ENCODE measurements around the gene DKKL1.
A peak's percentile ranks its signal among the peaks of the same experiment; 100 is the strongest.
"Not testable (repeated sequence)": the region's sequence is repeated elsewhere in the genome, so short reads cannot be mapped to it uniquely, and the experiment has no call there.

The DKKL1 gene

DNA sequence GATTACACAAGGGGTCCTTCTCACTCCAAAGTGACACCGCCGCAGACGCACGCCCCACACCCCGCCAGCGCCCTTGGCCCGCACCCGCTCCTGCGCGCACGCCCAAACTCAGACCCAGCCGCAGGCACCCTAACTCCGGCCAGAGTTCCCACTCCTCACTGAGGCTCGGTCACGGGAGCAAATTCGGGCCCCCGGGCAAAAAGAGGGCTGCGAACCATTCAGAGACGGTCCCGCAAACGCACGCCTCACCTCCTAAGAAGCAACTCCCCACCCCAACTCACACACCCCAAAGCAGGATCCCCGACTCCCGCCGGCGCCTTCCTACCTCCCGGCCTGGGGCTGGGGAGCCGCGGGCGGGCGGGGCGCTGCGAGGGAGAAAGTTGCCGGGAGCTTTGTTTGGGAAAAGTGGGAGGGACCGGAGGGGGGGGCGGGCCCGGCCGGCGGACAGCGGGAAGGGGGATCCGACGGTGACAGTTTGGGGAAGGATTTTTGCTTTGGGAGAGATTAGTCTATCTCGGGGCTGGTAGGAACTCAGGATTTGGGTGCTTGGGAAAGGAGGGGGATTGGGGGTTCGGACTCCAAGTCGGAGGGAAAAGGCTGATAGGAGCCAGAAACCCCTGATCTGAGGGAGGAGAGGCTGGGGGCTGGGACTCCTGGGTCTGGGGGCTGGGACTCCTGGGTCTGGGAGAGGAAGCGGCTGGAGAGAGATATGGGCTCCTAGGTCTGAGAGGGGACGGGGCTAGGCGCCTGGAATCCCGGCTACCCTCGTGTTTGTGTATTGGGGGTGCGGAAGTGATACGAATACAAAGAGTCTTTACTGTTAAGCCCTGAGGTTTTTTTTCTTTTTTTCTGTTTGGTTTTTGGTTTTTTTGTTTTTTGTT, 1.4 kb upstream of the DKKL1 start, which contains the start of gene TEAD2:
Gene TEAD2, minus strand, starts transcription at position 369 of the 881 bp plus-strand sequence. CDS start 2,341 bp downstream, outside the sequence.
- peaks cover 0 to 42% (median 29%) of the 10 kb centered on the region in 5 donors for H3K4me1 ChIP-seq (ENCODE audit: control insufficient read depth in 5 of 5, insufficient read depth in 5 of 5, low read length in 5 of 5)
- H3K4me3 ChIP-seq (ENCODE audit: low read depth in 1 of 5, low read length in 5 of 5), result peak within 1 kb of the TSS; percentile 80 to 89 (median 84)
- H3K9me3 ChIP-seq (ENCODE audit: control insufficient read depth in 5 of 5, low read length in 5 of 5), result no peaks in the 10 kb centered on the region
- peak within 1 kb of the TSS; percentile 90 for H3K27ac ChIP-seq (ENCODE audit: low read depth, low read length)
- H3K9ac ChIP-seq (ENCODE audit: low read length in 5 of 5), result peak within 1 kb of the TSS; percentile 68 to 96 (median 91)
- peaks cover 0 to 20% (median 11%) of the 10 kb centered on the region in 5 donors for H3K36me3 ChIP-seq (ENCODE audit: control insufficient read depth in 5 of 5, insufficient read depth in 5 of 5, low read length in 5 of 5)
- H3K27me3 ChIP-seq (ENCODE audit: control insufficient read depth in 5 of 5, insufficient read depth in 4 of 5, low read length in 5 of 5), result no peaks in the 10 kb centered on the region

DNA sequence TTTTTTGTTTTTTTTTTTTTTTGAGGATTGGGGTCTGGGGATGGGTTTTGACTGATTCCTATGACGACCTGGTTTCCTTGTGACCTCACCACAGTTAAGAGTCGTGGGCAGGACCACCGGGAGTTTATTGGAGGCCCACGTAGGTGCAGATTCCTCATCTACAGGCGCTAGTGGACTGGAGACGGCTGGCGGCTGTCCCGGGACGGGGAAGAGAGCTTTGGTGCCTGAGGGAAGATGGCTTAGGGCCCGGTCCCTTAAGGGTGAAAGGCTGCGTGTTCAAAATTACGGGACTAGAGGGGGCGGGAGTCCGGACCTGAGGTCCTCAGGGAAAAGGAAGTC, 779 bp upstream of the DKKL1 start:
- Histone ChIP-seq H3K36me3 (ENCODE audit: control insufficient read depth in 5 of 5, insufficient read depth in 5 of 5, low read length in 5 of 5) (peaks cover 0 to 15% (median 9%) of the 10 kb centered on the region in 5 donors), H3K9me3 (ENCODE audit: control insufficient read depth in 5 of 5, low read length in 5 of 5) (no peaks in the 10 kb centered on the region), H3K4me1 (ENCODE audit: control insufficient read depth in 5 of 5, insufficient read depth in 5 of 5, low read length in 5 of 5) (peaks cover 0 to 38% (median 29%) of the 10 kb centered on the region in 5 donors), H3K27ac (ENCODE audit: low read depth, low read length) (peak overlapping the region; percentile 90), H3K27me3 (ENCODE audit: control insufficient read depth in 5 of 5, insufficient read depth in 4 of 5, low read length in 5 of 5) (no peaks in the 10 kb centered on the region), H3K4me3 (ENCODE audit: low read depth in 1 of 5, low read length in 5 of 5) (peak overlapping the region; percentile 54 to 89 (median 84)), H3K9ac (ENCODE audit: low read length in 5 of 5) (peak overlapping the region in 4 of 5 donors; percentile 41 to 65 (median 59))

DNA sequence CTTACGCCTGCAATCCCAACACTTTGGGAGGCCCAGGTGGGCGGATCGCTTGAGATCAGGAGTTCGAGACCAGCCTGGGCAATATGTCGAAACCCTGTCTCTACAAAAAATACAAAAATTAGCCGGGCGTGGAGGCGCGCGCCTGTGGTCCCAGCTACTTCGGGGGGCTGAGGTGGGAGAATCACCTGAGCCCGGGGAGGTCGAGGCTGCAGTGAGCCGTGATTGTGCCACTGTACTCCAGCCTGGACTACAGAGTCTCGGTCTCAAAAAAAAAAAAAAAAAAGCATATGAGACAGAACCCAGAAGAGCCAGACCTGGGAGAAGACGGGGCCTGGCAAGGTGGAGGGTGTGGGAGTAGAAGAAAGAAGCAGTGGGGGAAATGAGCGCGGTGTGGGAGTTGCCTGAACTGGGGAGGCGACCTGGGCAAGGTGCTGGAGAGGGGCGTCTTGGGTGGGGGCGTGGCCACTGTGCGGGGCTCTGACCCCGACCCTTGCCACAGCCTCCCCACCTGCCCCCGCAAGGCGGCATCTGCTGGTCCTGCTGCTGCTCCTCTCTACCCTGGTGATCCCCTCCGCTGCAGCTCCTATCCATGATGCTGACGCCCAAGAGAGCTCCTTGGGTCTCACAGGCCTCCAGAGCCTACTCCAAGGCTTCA, 533 bp downstream of the DKKL1 start:
- peak overlapping the region; percentile 16 for H3K27ac ChIP-seq (ENCODE audit: low read depth, low read length)
- peaks cover 0 to 5% (median 5%) of the 10 kb centered on the region in 5 donors for H3K9me3 ChIP-seq (ENCODE audit: control insufficient read depth in 5 of 5, low read length in 5 of 5)
- H3K27me3 ChIP-seq (ENCODE audit: control insufficient read depth in 5 of 5, insufficient read depth in 4 of 5, low read length in 5 of 5), result no peaks in the 10 kb centered on the region
- H3K4me1 ChIP-seq (ENCODE audit: control insufficient read depth in 5 of 5, insufficient read depth in 5 of 5, low read length in 5 of 5), result peaks cover 0 to 38% (median 29%) of the 10 kb centered on the region in 5 donors
- peaks cover 0 to 5% (median 4%) of the 10 kb centered on the region in 5 donors for H3K36me3 ChIP-seq (ENCODE audit: control insufficient read depth in 5 of 5, insufficient read depth in 5 of 5, low read length in 5 of 5)
- H3K9ac ChIP-seq (ENCODE audit: low read length in 5 of 5), result no peak overlapping the region
- H3K4me3 ChIP-seq (ENCODE audit: low read depth in 1 of 5, low read length in 5 of 5), result peak overlapping the region; percentile 46 to 85 (median 51)

DNA sequence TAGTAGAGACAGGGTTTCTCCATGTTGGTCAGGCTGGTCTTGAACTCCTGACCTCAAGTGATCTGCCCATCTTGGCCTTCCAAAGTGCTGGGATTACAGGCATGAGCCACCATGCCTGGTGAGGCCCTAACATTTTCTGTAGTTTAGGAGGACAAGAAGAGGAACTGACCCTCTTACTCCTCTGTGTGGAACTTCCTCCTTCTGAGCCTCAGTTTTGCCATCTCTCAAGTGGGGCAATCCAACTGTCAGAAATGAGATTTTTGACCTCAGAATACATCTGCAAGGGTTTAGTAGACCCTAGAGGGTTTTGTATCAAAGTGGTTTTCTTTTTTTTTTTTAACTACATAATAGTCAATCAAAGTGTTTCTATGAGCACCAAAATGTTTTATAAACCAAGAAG, 2.4 kb downstream of the DKKL1 start:
- Histone ChIP-seq H3K36me3 (ENCODE audit: control insufficient read depth in 5 of 5, insufficient read depth in 5 of 5, low read length in 5 of 5) (no peaks in the 10 kb centered on the region), H3K27me3 (ENCODE audit: control insufficient read depth in 5 of 5, insufficient read depth in 4 of 5, low read length in 5 of 5) (no peaks in the 10 kb centered on the region), H3K9me3 (ENCODE audit: control insufficient read depth in 5 of 5, low read length in 5 of 5) (peaks cover 4 to 18% (median 16%) of the 10 kb centered on the region in 5 donors), H3K4me3 (ENCODE audit: low read depth in 1 of 5, low read length in 5 of 5) (no peak overlapping the region), H3K4me1 (ENCODE audit: control insufficient read depth in 5 of 5, insufficient read depth in 5 of 5, low read length in 5 of 5) (peaks cover 6 to 28% (median 17%) of the 10 kb centered on the region in 5 donors), H3K27ac (ENCODE audit: low read depth, low read length) (no peak overlapping the region), H3K9ac (ENCODE audit: low read length in 5 of 5) (no peak overlapping the region)

DNA sequence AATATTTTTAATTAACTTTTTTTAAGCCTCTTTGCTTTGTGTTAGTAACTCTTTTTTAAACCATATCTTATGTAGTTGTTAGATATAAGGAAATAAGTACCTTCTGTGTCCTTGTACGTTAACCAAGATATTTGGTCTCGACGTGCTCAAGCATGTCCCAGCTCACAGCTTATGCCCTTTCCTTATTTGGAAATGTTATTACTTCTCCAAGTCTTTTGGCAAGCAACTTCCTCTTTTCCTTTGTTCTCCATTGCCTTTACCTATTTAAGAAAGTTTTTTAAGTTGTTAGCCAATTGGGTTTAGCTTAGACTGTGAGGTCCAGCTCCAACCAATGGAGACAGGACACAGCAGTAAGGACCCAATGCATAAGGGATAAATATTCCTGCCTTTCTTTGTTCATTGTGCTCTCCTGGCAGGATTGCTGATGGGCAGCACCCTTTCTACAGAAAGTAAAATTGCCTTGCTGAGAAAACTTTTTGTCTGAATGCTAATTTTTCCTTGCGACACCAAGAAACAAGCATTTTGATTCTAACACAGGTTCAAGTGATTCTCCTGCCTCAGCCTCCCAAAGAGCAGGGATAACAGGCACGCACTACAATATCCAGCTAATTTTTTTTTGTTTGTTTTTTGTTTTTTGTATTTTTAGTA, 5.2 kb downstream of the DKKL1 start:
- H3K36me3 ChIP-seq (ENCODE audit: control insufficient read depth in 5 of 5, insufficient read depth in 5 of 5, low read length in 5 of 5), result no peaks in the 10 kb centered on the region
- peaks cover under 1 to 6% (median 2%) of the 10 kb centered on the region in 5 donors for H3K4me1 ChIP-seq (ENCODE audit: control insufficient read depth in 5 of 5, insufficient read depth in 5 of 5, low read length in 5 of 5)
- H3K27me3 ChIP-seq (ENCODE audit: control insufficient read depth in 5 of 5, insufficient read depth in 4 of 5, low read length in 5 of 5), result no peaks in the 10 kb centered on the region
- H3K4me3 ChIP-seq (ENCODE audit: low read depth in 1 of 5, low read length in 5 of 5), result no peak overlapping the region
- H3K9ac ChIP-seq (ENCODE audit: low read length in 5 of 5), result no peak overlapping the region
- H3K27ac ChIP-seq (ENCODE audit: low read depth, low read length), result no peak overlapping the region
- H3K9me3 ChIP-seq (ENCODE audit: control insufficient read depth in 5 of 5, low read length in 5 of 5), result peaks cover 4 to 18% (median 16%) of the 10 kb centered on the region in 5 donors

DNA sequence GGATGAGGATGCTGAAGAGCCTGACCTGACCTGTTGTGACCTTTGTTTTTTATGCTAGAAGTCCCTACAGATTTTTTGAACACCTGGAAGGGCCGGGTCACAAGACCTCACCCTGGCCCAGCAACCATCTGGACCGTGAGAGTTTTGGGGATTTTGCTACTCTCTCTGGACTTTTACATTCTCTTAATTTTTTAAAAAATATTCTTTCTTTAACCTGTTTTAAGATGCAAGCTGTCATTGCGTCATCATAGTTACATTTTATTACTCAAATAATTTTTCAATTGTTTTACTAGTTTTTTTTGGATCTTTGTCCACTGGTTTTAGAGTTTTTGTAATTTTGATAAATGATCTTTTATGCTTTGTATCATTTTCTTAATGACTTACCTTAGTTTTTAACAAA, 7.5 kb downstream of the DKKL1 start:
- Histone ChIP-seq H3K4me3 (ENCODE audit: low read depth in 1 of 5, low read length in 5 of 5) (no peak overlapping the region), H3K9me3 (ENCODE audit: control insufficient read depth in 5 of 5, low read length in 5 of 5) (peaks cover 4 to 18% (median 16%) of the 10 kb centered on the region in 5 donors), H3K27ac (ENCODE audit: low read depth, low read length) (no peak overlapping the region), H3K9ac (ENCODE audit: low read length in 5 of 5) (no peak overlapping the region), H3K36me3 (ENCODE audit: control insufficient read depth in 5 of 5, insufficient read depth in 5 of 5, low read length in 5 of 5) (no peaks in the 10 kb centered on the region), H3K4me1 (ENCODE audit: control insufficient read depth in 5 of 5, insufficient read depth in 5 of 5, low read length in 5 of 5) (peaks cover 0 to 6% (median 0%) of the 10 kb centered on the region in 5 donors), H3K27me3 (ENCODE audit: control insufficient read depth in 5 of 5, insufficient read depth in 4 of 5, low read length in 5 of 5) (peaks cover 0 to 5% (median 0%) of the 10 kb centered on the region in 5 donors)

DNA sequence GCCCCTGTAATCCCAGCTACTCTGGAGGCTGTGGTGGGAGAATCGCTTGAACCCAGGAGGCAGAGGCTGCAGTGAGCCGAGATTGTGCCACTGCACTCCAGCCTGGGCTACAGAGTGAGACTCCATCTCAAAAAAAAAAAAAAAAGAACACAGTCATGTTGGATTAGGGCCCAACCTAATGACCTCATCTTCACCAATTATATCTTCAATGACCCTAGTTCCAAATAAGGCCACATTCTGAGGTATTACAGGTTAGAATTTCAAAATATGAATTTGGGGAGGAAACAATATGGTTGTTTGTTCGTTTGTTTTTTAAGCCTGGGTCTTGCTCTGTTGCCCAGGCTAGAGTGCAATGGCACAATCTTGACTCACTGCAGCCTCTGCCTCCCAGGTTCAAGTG, 9.5 kb downstream of the DKKL1 start:
- H3K4me3 ChIP-seq (ENCODE audit: low read depth in 1 of 5, low read length in 5 of 5); H3K9ac ChIP-seq (ENCODE audit: low read length in 5 of 5); H3K27ac ChIP-seq (ENCODE audit: low read depth, low read length); H3K27me3 ChIP-seq (ENCODE audit: control insufficient read depth in 5 of 5, insufficient read depth in 4 of 5, low read length in 5 of 5); H3K36me3 ChIP-seq (ENCODE audit: control insufficient read depth in 5 of 5, insufficient read depth in 5 of 5, low read length in 5 of 5); H3K4me1 ChIP-seq (ENCODE audit: control insufficient read depth in 5 of 5, insufficient read depth in 5 of 5, low read length in 5 of 5): not testable (repeated sequence)
- H3K9me3 ChIP-seq (ENCODE audit: control insufficient read depth in 5 of 5, low read length in 5 of 5), result peaks cover 4 to 18% (median 16%) of the 10 kb centered on the region in 5 donors

DNA sequence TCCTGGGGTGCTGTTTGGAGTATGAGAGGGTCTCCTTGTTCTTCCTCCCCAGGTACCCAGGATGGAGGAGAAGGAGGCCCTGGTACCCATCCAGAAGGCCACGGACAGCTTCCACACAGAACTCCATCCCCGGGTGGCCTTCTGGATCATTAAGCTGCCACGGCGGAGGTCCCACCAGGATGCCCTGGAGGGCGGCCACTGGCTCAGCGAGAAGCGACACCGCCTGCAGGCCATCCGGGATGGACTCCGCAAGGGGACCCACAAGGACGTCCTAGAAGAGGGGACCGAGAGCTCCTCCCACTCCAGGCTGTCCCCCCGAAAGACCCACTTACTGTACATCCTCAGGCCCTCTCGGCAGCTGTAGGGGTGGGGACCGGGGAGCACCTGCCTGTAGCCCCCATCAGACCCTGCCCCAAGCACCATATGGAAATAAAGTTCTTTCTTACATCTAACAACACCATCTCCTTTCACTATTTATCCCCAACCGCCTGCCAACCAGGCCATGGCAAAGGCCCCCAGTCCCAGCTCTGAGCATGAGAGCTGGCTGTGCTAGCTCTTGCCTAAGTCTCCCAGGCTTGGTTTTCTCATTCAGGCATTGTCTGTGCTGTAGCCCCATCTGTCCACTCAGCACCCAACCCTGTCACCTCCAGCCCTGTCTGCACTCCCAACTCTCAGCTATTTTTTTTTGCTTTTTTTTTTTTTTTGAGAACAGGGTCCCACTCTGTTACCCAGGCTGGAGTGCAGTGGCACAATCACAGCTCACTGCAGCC, 11.2 kb downstream of the DKKL1 start:
- H3K27me3 ChIP-seq (ENCODE audit: control insufficient read depth in 5 of 5, insufficient read depth in 4 of 5, low read length in 5 of 5), result peaks cover 0 to 6% (median 2%) of the 10 kb centered on the region in 5 donors
- H3K9ac ChIP-seq (ENCODE audit: low read length in 5 of 5), result no peak overlapping the region
- H3K36me3 ChIP-seq (ENCODE audit: control insufficient read depth in 5 of 5, insufficient read depth in 5 of 5, low read length in 5 of 5), result no peaks in the 10 kb centered on the region
- peaks cover 0 to 6% (median 0%) of the 10 kb centered on the region in 5 donors for H3K4me1 ChIP-seq (ENCODE audit: control insufficient read depth in 5 of 5, insufficient read depth in 5 of 5, low read length in 5 of 5)
- no peak overlapping the region for H3K4me3 ChIP-seq (ENCODE audit: low read depth in 1 of 5, low read length in 5 of 5)
- peaks cover 1 to 6% (median 5%) of the 10 kb centered on the region in 5 donors for H3K9me3 ChIP-seq (ENCODE audit: control insufficient read depth in 5 of 5, low read length in 5 of 5)
- H3K27ac ChIP-seq (ENCODE audit: low read depth, low read length), result no peak overlapping the region

DNA sequence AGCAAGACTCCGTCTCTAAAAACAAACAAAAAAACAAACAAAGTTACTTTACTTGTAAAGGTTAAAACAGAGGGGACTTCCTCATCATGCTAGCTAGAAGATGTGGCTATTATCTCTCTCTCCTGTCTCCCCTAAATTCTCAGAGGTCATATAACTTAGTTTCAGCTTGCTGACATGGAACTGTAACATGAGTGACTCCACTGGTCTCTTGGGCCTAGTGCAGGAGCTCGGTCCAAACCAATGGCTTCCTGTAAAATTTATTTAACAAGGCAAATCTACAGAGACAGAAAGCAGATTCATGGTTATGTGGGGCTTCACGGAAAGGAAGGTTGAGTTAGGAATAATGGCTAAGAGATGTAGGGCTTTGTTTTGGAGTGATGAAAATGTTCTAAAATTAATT, 14.8 kb downstream of the DKKL1 start:
- H3K4me1 ChIP-seq (ENCODE audit: control insufficient read depth in 5 of 5, insufficient read depth in 5 of 5, low read length in 5 of 5), result no peaks in the 10 kb centered on the region
- no peak overlapping the region for H3K27ac ChIP-seq (ENCODE audit: low read depth, low read length)
- peaks cover 4 to 9% (median 7%) of the 10 kb centered on the region in 5 donors for H3K9me3 ChIP-seq (ENCODE audit: control insufficient read depth in 5 of 5, low read length in 5 of 5)
- no peak overlapping the region for H3K9ac ChIP-seq (ENCODE audit: low read length in 5 of 5)
- H3K4me3 ChIP-seq (ENCODE audit: low read depth in 1 of 5, low read length in 5 of 5), result no peak overlapping the region
- peaks cover 0 to 6% (median 2%) of the 10 kb centered on the region in 5 donors for H3K27me3 ChIP-seq (ENCODE audit: control insufficient read depth in 5 of 5, insufficient read depth in 4 of 5, low read length in 5 of 5)
- no peaks in the 10 kb centered on the region for H3K36me3 ChIP-seq (ENCODE audit: control insufficient read depth in 5 of 5, insufficient read depth in 5 of 5, low read length in 5 of 5)
